GM23248 (cell line): ENCODE results near the gene GFAP. TPM values are rescaled to one million over a fixed set of nuclear protein-coding genes. Genes with fewer than 3 reads are reported as not detected.
A peak's percentile ranks its signal among the peaks of the same experiment; 100 is the strongest.

Experiments
- DNase-seq: peaks from one replicate; pipeline ENCODE4 v3.0.0-alpha.2; 2015
- H2AFZ ChIP-seq: fragments of 200-600 bp; sonication (generic); 2 replicates; pipeline ENCODE4 v1.6.1; 2016; ENCODE audit warnings: antibody characterized with exemption
- H3F3A ChIP-seq: fragments of 200-600 bp; sonication (generic); 2 replicates; pipeline ENCODE4 v1.6.1; 2016; ENCODE audit warnings: mild to moderate bottlenecking, antibody characterized with exemption, mixed run types; ENCODE audit not compliant: insufficient read depth
- H3K27ac ChIP-seq: fragments of 200-600 bp; sonication (generic); 2 replicates; pipeline ENCODE4 v1.5.1; 2016; ENCODE audit warnings: mild to moderate bottlenecking
- H3K27me3 ChIP-seq: fragments of 200-600 bp; sonication (generic); replicated peaks from 2 replicates; pipeline ENCODE4 v1.6.1; 2016; ENCODE audit warnings: mild to moderate bottlenecking; ENCODE audit not compliant: insufficient read depth
- H3K36me3 ChIP-seq: fragments of 200-600 bp; sonication (generic); 2 replicates; pipeline ENCODE4 v1.6.1; 2016; ENCODE audit warnings: low read depth, mild to moderate bottlenecking
- H3K4me1 ChIP-seq: fragments of 200-600 bp; sonication (generic); 2 replicates; pipeline ENCODE4 v1.6.1; 2016; ENCODE audit warnings: mild to moderate bottlenecking; ENCODE audit not compliant: insufficient read depth
- H3K4me2 ChIP-seq: fragments of 200-600 bp; sonication (generic); one replicate; pipeline ENCODE4 v1.6.1; 2016; ENCODE audit warnings: mild to moderate bottlenecking; ENCODE audit not compliant: unreplicated experiment
- H3K4me3 ChIP-seq: fragments of 200-600 bp; sonication (generic); 2 replicates; pipeline ENCODE4 v1.5.1; 2016; ENCODE audit warnings: mild to moderate bottlenecking
- H3K79me2 ChIP-seq: fragments of 200-600 bp; sonication (generic); 2 replicates; pipeline ENCODE4 v1.6.1; 2016; ENCODE audit warnings: mild to moderate bottlenecking; ENCODE audit not compliant: insufficient read depth
- H3K9ac ChIP-seq: fragments of 200-600 bp; sonication (generic); 2 replicates; pipeline ENCODE4 v1.6.1; 2016; ENCODE audit warnings: mild to moderate bottlenecking
- H3K9me2 ChIP-seq: fragments of 200-600 bp; sonication (generic); 2 replicates; pipeline ENCODE4 v1.6.1; 2016; ENCODE audit warnings: mixed run types, mild to moderate bottlenecking, moderate library complexity; ENCODE audit not compliant: insufficient read depth
- H3K9me3 ChIP-seq: fragments of 200-600 bp; sonication (generic); one replicate; pipeline ENCODE4 v1.6.1; 2017; ENCODE audit warnings: low read depth
- H4K20me1 ChIP-seq: fragments of 200-600 bp; sonication (generic); 2 replicates; pipeline ENCODE4 v1.6.0; 2016; ENCODE audit not compliant: insufficient read depth
- EZH2 ChIP-seq: fragments of 200-600 bp; sonication (generic); IDR thresholded peaks from 2 replicates; pipeline ENCODE4 v1.6.1; 2018; ENCODE audit warnings: antibody characterized with exemption, mild to moderate bottlenecking; ENCODE audit not compliant: insufficient read depth, poor library complexity, severe bottlenecking
- EZH2phosphoT487 ChIP-seq: fragments of 200-600 bp; sonication (generic); IDR thresholded peaks from 2 replicates; pipeline ENCODE4 v1.6.1; 2018; ENCODE audit warnings: antibody characterized with exemption, moderate library complexity, mild to moderate bottlenecking, low read depth; ENCODE audit not compliant: insufficient read depth
- WGBS, 2 experiments: methylation state at CpG; one replicate each; pipeline ENCODE4 v1.1.6; 2015 to 2017; ENCODE audit warnings: low lambda C conversion rate in 2 of 2, low coverage in 1 of 2; ENCODE audit errors: missing lambda C conversion rate in 2 of 2; 5-methylcytosine and 5-hydroxymethylcytosine counted together
- in situ Hi-C: fragments of 300-500 bp; cut with MboI; formaldehyde crosslinking; loops from 2 replicates; pipeline ENCODE4 v1.15.0; 2020
- polyA plus RNA-seq: library from polyadenylated mRNA; unstranded; fragments of >200 nt; fragmentation: Nextera tagmentation; extraction: Ambion mirVana; gene quantifications from 2 replicates; pipeline ENCODE4 v1.2.1, GENCODE V29; 2016
- total RNA-seq: library from RNA; depleted of rRNA; stranded (reverse); fragments of >200 nt; shearing (Covaris generic); gene quantifications from 2 replicates; pipeline ENCODE4 v1.2.3, GENCODE V29; 2014

The GFAP gene
- total and polyA plus RNA-seq, 2 experiments from 2014 or later, result 0.49 TPM; not detected in 1

GRCh38 chr17:44908761-44909326 lies 6.5 kb downstream of the GFAP start:
- Histone ChIP-seq H3K27me3 (no peaks in the 10 kb centered on the region), H3F3A (peaks cover 5% of the 10 kb centered on the region; the same call in 1 of the 2 replicates), H3K4me2 (no peak overlapping the region), H3K9me3 (no peaks in the 10 kb centered on the region), H3K27ac (peak overlapping the region; percentile 43; the same call in 1 of the 2 replicates), H3K9ac (no peak overlapping the region), H3K4me1 (peaks cover 29% of the 10 kb centered on the region), H3K4me3 (no peak overlapping the region), H2AFZ (no peak overlapping the region), H4K20me1 (no peaks in the 10 kb centered on the region), H3K9me2 (no peaks in the 10 kb centered on the region), H3K79me2 (no peaks in the 10 kb centered on the region), H3K36me3 (no peaks in the 10 kb centered on the region)
- no peak for DNase-seq
- in situ Hi-C loops, result no loop called here
- TF ChIP-seq EZH2phosphoT487 (no peak), EZH2 (no peak)
- WGBS, 2 experiments, result 93% methylated on average over 9 to 10 of the region's 10 CpGs

- Histone ChIP-seq H3K4me2 (no peak overlapping the region), H3F3A (peaks cover 5% of the 10 kb centered on the region; the same call in 1 of the 2 replicates), H3K9ac (no peak overlapping the region), H3K27me3 (no peaks in the 10 kb centered on the region), H3K4me1 (peaks cover 29% of the 10 kb centered on the region), H3K79me2 (no peaks in the 10 kb centered on the region), H3K4me3 (no peak overlapping the region), H3K9me3 (no peaks in the 10 kb centered on the region), H4K20me1 (no peaks in the 10 kb centered on the region), H3K9me2 (no peaks in the 10 kb centered on the region), H3K36me3 (no peaks in the 10 kb centered on the region), H3K27ac (no peak overlapping the region), H2AFZ (no peak overlapping the region)
- 80 to 86% methylated on average over 11 of the region's 11 CpGs for WGBS, 2 experiments
- in situ Hi-C loops, result no loop called here
- no peak for TF ChIP-seq EZH2phosphoT487
- DNase-seq, result no peak
These were observed 7.4 kb downstream of the GFAP start for GRCh38 chr17:44907729-44908470.

- no peak overlapping the region for H3K9ac ChIP-seq
- H3K4me3 ChIP-seq, result no peak overlapping the region
- no peak for TF ChIP-seq EZH2
- TF ChIP-seq EZH2phosphoT487, result no peak
- H3F3A ChIP-seq, result peaks cover 5% of the 10 kb centered on the region; the same call in 1 of the 2 replicates
- DNase-seq, result no peak
- H3K79me2 ChIP-seq, result no peaks in the 10 kb centered on the region
- H3K27ac ChIP-seq, result no peak overlapping the region
- in situ Hi-C loops, result no loop called here
- no peaks in the 10 kb centered on the region for H4K20me1 ChIP-seq
- H3K27me3 ChIP-seq, result no peaks in the 10 kb centered on the region
- peaks cover 29% of the 10 kb centered on the region for H3K4me1 ChIP-seq
- H3K9me2 ChIP-seq, result no peaks in the 10 kb centered on the region
- H3K4me2 ChIP-seq, result peak overlapping the region; percentile 65
- WGBS, 2 experiments, result 82 to 84% methylated on average over 18 of the region's 18 CpGs
- H3K9me3 ChIP-seq, result no peaks in the 10 kb centered on the region
- H3K36me3 ChIP-seq, result no peaks in the 10 kb centered on the region
- no peak overlapping the region for H2AFZ ChIP-seq
These were observed 8.3 kb downstream of the GFAP start for GRCh38 chr17:44906763-44907728.

GRCh38 chr17:44906010-44906646 lies 9.2 kb downstream of the GFAP start:
- TF ChIP-seq EZH2phosphoT487 (no peak), EZH2 (no peak)
- Histone ChIP-seq H3K4me2 (peak overlapping the region; percentile 65), H3K4me3 (no peak overlapping the region), H3K27ac (peak overlapping the region; percentile 69), H2AFZ (peak overlapping the region; percentile 48), H3K36me3 (no peaks in the 10 kb centered on the region), H3K79me2 (no peaks in the 10 kb centered on the region), H3K9me3 (no peaks in the 10 kb centered on the region), H3F3A (peaks cover 9% of the 10 kb centered on the region), H4K20me1 (no peaks in the 10 kb centered on the region), H3K4me1 (peaks cover 37% of the 10 kb centered on the region), H3K9ac (peak overlapping the region; percentile 65), H3K9me2 (no peaks in the 10 kb centered on the region), H3K27me3 (no peaks in the 10 kb centered on the region)
- DNase-seq, result peak; percentile 92
- in situ Hi-C loops, result no loop called here
- 51 to 55% methylated on average over 10 of the region's 10 CpGs for whole genome bisulfite sequencing, 2 experiments
